ENCODE measurements around the gene UROC1.

GRCh38 chr3:126436826-126437717 is 80.5 kb downstream of the UROC1 start:
- TF ChIP-seq, protein P1, sequence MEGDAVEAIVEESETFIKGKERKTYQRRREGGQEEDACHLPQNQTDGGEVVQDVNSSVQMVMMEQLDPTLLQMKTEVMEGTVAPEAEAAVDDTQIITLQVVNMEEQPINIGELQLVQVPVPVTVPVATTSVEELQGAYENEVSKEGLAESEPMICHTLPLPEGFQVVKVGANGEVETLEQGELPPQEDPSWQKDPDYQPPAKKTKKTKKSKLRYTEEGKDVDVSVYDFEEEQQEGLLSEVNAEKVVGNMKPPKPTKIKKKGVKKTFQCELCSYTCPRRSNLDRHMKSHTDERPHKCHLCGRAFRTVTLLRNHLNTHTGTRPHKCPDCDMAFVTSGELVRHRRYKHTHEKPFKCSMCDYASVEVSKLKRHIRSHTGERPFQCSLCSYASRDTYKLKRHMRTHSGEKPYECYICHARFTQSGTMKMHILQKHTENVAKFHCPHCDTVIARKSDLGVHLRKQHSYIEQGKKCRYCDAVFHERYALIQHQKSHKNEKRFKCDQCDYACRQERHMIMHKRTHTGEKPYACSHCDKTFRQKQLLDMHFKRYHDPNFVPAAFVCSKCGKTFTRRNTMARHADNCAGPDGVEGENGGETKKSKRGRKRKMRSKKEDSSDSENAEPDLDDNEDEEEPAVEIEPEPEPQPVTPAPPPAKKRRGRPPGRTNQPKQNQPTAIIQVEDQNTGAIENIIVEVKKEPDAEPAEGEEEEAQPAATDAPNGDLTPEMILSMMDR (IDR thresholded peaks at IDR 0.05; ENCODE audit: low read length): no peak
- no peak for TF ChIP-seq EZH2 (optimal IDR thresholded peaks at IDR 0.05; ENCODE audit: low read depth, low read length)
